Measurements from ENCODE around the gene HIVEP1. TPM values are rescaled to one million over a fixed set of nuclear protein-coding genes. Genes with fewer than 3 reads are reported as not detected.
A peak's percentile ranks its signal among the peaks of the same experiment; 100 is the strongest.

HIVEP1 gene
- total RNA-seq, 2 donors from 2014 or later = 27.2 to 33.3 TPM

DNA sequence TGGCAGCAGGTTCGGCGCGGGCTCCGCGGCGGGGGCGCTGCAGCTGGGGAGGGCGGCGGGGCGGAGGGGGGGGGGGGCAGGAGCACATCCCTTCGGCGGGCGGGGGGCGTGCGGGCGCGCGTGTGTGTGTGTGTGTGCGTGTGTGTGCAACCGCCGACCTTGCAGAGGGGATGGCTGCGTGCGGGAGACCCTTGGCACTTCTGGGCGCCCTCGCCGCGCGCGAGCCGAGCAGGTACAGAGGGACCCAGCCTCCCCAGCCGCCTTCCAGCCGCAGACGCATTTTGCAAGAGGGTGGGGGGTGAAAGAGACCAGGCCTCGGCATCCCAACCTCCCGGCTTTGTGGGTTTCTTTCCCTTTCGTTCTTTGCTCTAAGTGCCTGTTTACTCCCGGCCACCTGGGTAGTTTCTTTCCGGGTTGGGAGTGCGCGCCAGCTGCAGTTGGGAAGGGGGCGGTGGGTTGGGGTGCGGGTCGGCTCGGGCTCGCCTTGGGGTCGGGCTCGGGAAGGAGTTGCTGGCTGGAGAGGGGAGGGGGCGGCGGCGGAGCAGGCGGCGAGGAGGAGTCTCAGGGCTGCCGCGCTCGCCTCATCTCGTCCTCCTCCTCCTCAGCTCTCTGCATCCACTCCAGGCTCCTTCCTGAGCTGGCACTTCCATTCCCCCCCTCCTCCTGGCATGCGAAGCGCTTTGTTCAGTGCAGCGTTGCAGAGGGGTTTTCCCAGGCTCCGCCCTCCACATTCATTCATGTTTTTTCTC is 620 bp downstream of the HIVEP1 start:
- DNase-seq (peak; percentile 78 to 84), ATAC-seq (peak; percentile 21)
- intact Hi-C loops (cut with DNase I, micrococcal nuclease) = loop anchor here in 1 of 2 donors (5.0 kb wide), 1 partner anchor 240 kb away; no protein-coding TSS in a partner anchor

DNA sequence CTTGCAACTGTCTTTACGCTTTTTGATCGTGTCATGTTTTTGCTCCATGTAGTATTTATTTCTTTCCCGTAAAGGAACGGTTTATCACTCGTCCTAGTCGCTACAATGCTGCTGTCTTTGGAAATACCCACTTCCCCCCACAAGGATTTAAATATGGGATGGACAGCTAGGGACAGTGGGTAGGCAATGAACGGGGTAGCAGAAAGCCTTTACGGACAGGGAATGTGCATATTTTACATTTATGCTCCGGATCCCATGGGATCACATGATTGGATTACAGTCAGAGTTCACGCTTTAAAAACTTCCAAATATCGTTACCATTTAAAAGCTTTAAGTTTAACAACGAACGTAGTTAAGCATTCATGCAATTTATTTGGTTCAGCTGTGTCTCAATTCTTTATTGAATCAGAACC is 1.2 kb downstream of the HIVEP1 start:
- no peak for DNase-seq
- intact Hi-C loops (cut with DNase I, micrococcal nuclease) = loop anchor here in 1 of 2 donors (5.0 kb wide), 1 partner anchor 241 kb away; no protein-coding TSS in a partner anchor
- no peak for ATAC-seq

DNA sequence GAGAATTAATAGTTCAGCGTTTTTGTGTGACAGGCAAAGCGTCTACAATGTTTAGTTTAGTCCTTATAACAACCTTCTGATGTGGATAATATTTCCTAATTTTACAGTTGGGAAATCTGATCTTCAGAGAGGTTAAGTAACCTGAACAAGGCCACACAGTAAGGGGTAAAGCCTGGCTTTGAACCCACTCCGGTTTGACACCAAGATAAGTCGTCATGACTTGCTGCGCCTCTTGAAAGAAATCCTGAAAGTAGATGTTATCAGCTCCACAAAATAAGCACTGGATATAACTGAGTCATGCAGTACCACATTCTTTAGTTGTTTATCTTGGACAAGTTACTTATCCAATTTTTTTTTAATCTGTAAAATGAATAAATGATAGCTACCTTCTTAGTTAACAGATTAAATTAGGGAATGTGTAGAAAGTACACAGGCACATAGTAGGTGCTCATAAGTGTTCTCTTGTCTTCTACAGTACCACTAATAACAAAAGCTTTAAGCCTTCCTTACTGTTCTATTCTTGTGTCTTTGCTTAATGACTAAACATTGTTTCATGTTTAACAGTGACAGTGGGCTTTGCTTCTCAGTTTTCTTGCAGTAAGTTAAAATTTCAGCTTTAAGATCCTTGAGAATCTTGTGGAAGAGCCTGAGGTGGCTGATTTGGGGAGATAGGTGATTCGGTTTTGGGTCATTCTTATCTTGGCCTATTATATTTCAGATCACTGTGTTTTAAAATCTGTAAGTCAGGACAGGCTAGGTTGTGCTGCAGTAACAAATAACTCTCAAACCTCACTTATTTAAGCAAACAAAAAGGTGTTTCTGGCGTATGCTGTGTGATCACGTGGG is 2.1 kb downstream of the HIVEP1 start:
- ATAC-seq (no peak), DNase-seq (no peak)
- intact Hi-C loops (cut with DNase I, micrococcal nuclease) = loop anchor here in 1 of 2 donors (5.0 kb wide), 1 partner anchor 242 kb away; no protein-coding TSS in a partner anchor

DNA sequence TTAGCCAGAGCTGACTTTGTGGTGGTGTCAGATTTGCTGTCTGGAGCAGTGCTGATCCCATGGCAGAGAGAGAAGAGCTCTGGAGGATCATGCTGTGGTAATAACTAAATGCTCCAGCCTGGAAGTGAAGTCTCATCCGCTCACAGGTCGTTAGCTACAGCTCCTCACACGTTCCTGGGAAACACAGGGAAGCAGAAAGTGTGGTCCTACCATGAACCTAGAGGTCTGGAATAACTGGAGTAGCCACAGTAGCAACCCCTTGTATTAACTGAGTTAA is 2.7 kb downstream of the HIVEP1 start:
- intact Hi-C loops (cut with DNase I, micrococcal nuclease) = loop anchor here in 1 of 2 donors (5.0 kb wide), 1 partner anchor 243 kb away; no protein-coding TSS in a partner anchor
- DNase-seq = no peak
- no peak for ATAC-seq

DNA sequence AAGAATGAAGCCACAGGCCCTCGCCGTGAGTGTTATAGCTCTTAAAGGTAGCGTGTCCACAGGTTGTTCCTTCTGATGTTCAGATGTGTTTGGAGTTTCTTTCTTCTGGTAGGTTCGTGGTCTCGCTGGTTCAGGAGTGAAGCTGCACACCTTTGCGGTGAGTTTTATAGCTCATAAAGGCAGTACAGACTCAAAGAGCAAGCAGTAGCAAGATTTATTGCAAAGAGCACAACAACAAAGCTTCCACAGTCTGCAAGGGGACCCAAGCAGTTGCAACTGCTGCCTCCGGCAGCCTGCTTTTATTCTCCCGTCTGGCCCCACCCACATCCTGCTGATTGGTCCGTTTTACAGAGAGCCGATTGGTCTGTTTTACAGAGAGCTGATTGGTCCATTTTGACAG is 5.2 kb downstream of the HIVEP1 start:
- peak; percentile 61 for ATAC-seq
- DNase-seq = peak; percentile 56 to 65
- intact Hi-C loops (cut with DNase I, micrococcal nuclease) = no loop called here

DNA sequence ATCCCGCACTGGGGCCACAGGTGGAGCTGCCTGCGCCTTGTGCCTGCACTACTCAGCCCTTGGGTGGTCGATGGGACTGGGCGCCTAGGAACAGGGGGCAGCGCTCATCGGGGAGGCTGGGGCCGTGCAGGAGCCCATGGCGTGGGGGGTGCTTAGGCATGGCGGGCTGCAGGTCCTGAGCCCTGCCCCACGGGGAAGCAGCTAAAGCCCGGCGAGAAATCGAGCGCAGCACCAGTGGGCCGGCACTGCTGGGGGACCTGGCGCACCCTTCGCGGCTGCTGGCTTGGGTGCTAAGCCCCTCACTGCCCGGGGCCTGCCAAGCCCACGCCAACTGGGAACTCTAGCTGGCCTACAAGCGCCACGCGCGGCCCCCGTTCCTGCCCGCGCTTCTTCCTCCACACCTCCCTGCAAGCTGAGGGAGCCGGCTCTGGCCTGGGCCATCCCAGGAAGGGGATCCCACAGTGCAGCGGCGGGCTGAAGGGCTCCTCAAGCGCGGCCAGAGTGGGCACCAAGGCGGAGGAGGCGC is 5.8 kb downstream of the HIVEP1 start:
- intact Hi-C loops (cut with DNase I, micrococcal nuclease) = no loop called here
- no peak for ATAC-seq
- no peak for DNase-seq

DNA sequence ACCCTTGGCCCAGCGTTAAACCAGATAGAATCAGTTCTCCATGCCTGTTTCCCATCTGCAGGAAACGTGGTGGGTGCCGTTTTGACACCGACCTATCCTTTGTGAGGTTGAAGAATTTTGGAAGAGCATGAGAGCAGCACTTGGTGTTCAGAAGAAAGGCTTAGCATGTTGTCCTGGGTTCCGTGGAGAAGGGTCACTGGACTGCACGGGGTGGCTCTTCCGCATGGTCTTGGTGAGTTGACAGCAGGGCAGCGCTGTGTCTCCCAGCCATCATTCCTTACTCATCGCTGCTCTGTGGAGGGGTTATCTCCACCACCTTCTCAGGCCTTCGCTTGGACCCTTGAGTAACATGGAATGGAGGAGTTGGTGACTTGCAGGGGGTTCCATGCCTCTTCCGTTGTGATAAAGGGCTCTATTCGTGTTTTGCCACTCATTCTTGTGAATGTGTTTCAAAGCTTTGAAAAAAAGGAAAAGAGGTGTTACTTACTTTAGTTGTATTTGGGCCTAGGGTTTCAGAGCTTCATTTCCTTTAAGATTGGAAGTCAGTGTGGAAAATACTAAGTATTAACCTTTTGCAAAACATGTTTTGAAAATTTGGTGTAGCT is 8.2 kb downstream of the HIVEP1 start:
- DNase-seq = no peak
- ATAC-seq = no peak
- intact Hi-C loops (cut with DNase I, micrococcal nuclease) = no loop called here

DNA sequence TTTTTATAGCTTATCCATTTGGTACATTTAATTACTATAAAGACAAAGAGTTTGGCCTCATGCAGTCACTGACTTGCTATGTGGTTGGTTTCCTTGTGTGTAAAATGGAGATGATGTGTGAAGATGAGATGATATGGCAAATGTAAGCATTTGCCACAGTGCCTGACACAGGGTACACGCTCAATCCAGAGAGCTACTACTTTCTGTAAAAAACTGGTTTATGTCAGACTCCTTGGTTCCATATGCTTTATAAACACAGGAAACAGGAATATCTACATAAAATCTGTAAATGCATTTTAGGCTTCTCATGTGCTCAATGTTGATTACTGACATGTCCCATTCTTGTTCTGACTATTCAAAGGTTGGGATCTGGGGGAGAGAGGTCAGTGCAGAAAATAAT is 10.4 kb downstream of the HIVEP1 start:
- DNase-seq (no peak), ATAC-seq (no peak)
- intact Hi-C loops (cut with DNase I, micrococcal nuclease) = no loop called here

DNA sequence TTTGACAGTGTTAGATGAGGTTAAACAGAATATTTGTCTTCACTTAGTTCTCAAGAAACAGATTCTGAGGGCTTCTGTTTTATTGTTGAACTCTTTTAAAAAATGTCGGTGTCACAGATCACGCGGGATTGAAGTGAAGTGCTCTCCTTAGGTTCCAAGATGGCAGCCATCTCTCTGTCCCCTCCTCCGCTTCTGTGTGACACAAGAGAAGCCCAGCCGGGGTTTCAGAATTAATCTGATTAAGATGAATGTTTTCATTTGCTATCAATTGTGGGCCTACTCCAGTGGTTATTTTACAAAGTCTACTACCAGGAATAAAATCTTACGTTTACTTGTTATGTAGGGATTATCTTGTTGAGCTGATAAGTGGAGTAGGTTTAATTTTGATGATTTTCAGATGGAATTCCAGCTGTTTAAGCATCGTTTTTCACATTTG is 10.9 kb downstream of the HIVEP1 start:
- DNase-seq (no peak), ATAC-seq (no peak)
- intact Hi-C loops (cut with DNase I, micrococcal nuclease) = no loop called here

DNA sequence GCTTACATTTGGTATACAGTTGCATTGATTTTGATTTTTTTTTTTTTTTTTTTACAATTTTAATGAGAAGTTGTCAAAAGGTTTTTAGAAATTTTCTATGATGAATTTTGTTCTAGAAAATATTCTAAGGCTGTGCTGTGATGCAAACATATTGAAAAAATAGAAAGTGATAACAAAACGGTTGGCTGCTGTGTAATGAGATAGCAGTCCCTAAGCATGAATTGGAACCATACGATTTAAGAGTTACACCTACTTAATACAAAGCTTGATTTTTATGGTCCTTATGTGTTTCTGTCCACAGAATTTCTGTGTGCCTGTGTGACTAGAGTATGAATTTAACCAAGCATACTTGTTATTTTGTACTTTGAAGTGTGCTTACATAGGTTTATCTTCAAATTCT is 12.1 kb downstream of the HIVEP1 start:
- ATAC-seq = no peak
- intact Hi-C loops (cut with DNase I, micrococcal nuclease) = no loop called here
- no peak for DNase-seq

DNA sequence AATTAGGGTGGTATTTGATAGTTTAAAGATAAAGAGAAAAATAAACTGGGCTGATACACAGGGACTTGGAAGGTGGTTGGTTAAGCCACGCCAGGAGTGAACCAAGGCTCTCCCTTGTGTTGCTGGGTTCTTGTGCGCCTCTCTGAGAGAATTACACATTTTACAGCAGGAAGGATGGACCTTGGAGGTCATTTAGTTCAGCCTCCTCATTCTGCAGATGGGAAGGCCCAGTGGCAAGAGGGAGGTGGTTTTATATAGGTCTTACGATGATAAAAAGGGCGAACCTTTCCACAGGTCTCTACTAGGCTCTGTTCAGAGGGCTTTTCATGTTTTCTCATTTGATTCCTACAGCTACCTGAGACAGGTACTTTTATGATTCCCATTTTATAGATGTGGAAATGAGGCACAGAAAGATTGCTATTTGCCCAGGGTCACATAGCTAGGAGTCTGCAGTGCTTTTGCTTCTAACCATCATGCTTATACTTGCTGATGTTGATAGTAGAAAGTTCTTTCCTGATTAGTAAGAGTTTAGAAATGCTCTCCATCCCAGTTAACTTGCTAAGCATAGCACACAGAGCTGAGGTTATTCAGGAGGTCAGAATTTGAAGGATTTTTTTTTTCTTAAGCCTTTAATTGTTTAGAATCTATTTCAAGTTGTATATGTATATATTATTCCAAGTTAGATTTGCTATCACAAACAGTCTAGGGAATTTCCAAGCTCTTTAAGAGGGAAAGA is 12.8 kb downstream of the HIVEP1 start:
- intact Hi-C loops (cut with DNase I, micrococcal nuclease) = no loop called here
- peak; percentile 91 for ATAC-seq
- no peak for DNase-seq

DNA sequence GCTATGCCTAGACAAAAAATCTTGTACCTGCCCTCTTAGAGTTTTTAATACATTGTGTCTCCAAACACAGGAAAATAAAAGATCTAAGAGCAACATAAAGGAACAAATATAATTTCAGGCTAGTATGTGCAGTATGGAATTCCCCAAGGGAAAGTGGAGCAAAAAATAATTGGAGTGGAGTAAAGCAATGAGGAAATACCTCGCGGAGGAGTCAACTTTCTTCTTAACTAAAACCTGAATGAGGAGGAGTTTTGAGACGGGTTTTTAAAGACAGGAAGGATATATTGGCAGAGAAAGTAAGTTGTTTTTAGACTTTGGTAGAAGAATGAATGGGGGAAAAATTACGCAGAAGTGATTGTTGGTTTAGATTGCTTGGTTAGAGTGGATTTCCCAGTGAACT is 14.0 kb downstream of the HIVEP1 start:
- ATAC-seq = no peak
- intact Hi-C loops (cut with DNase I, micrococcal nuclease) = no loop called here

DNA sequence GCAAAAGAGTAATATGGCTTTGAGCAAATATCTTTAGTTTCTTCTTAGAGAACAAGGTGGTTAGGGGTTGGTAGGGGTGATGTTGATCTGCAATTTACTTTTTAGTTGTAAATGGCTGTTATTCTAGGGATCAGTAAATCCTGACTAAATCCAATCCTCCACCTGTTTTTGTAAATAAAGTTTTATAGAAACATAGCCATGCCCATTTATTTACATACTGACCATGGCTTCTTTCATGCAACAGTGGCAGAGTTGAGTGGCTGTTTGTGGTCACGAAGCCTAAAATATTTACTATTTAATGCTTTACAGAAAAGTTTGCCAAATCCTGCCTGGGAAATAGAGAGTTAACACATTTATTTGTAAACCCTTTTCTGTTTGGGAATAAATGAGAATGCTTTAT is 14.7 kb downstream of the HIVEP1 start:
- DNase-seq = no peak
- no peak for ATAC-seq
- intact Hi-C loops (cut with DNase I, micrococcal nuclease) = no loop called here

More for the DNA sequence above, 14.0 kb downstream of the HIVEP1 start:
- DNase-seq = no peak

DNA sequence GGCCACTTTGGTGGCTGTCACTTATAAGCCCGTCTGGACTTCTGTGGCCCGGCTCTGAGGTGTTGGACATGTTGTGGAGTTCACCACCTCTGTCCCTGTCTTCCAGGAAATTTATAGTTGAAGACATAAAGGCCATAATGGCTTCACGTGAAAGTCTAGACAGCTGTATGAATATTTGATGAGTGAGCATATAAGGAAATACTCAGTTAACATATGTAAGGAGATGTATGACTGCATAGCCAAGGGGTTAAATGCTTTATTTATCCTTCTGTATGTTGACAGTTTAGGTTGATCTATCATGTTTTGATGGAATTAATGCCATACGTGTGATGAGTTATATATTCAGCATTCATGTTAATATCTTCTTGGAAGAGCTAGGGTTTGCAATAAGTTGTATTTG is 16.1 kb downstream of the HIVEP1 start:
- no peak for DNase-seq
- intact Hi-C loops (cut with DNase I, micrococcal nuclease) = no loop called here
- peak; percentile 42 for ATAC-seq

DNA sequence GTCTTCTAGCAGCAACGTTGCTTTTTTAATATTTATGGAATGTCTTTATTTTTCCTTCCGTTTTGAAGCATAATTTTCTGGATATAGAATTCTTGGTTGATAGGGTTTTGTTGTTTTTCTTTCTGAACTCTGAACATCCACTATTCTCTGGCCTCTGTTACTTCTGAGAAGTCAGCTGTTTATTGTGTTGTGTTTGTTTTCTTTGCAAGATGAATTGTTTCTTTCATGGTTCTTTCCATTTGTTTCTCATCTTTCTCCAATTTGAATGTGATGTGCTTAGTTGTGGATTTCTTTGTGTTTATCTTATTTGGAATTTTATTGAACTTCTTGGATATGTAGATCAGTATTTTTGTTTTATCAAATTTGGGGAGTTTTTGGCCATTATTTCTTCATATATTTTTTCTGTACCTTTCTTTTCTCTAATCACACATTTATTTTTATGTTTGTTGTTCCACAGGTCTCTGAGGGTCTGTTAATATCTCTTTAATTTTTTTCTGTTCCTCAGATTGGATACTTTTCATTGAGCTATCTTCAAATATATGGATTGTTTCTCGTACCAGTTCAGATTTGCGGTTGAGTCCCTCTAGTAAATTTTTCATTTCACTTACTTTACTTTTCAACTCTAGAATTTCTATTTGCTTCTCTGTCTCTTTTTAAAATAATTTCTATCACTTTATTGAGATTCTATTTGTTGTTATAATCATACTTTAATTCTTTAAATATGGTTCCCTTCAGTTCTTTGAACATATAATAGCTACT is 18.0 kb downstream of the HIVEP1 start:
- DNase-seq = no peak
- intact Hi-C loops (cut with DNase I, micrococcal nuclease) = no loop called here
- no peak for ATAC-seq

DNA sequence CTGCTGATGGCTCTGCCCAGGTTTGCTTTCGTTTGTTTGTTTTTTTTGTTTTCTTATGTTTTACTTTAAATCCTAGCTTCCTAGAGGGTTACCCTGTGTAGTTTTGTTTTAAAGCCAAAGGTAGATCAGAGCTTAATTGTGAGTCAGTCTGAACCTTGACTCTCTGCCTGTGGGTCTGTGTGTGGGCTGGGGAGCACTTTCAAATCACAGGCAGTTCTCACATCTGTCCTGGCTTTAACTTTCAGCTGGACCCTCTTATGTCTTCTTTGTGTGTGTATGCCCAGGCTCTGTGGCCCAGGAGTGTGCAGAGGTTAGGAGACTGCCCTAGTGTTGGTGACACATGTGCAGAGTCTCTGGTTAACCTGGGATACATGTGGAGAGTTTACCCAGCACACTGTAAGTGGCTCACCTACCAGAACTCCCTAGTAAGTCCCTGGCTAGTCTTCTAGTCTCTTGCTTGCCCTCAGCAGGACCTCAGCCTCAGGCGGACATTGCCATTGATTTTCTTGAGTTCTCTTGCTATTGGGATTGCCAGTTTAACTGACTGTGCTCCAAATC is 19.0 kb downstream of the HIVEP1 start:
- no peak for DNase-seq

DNA sequence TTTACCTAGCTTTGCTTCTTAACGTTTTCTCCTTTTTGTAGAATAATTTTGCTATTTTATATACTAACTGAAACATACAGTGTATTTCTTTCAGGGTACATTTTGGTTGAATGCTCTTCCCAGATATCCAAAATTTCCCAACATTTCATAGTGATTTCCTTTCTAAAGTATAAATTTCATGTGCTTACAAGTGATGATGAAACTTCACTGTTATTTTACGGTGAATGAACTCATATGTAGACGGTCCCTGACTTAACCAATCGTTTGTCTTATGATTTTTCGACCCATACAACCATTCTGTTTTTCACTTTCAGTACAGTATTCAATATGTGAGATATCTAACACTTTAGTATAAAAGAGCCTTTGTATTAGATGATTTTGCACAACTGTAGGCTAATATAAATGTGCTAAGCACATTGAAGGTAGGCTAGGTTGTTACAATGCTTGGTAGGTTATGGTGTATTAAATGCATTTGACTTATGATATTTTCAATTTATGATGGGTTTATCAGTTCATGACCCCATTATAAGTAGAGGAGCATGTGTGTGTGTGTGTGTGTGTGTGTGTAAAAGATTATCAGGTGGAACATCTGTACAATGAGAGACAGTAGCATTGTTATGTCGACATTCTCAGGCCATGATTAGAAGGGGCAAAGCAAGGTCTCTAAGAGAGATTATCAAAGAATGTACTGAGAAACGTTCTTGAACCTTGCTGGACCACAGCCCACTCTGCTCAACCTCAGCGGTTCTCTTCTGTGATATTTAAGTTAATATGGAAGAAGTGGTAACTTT is 20.9 kb downstream of the HIVEP1 start:
- intact Hi-C loops (cut with DNase I, micrococcal nuclease) = no loop called here
- ATAC-seq (no peak), DNase-seq (no peak)

More for the DNA sequence above, 19.0 kb downstream of the HIVEP1 start:
- intact Hi-C loops (cut with DNase I, micrococcal nuclease) = no loop called here
- peak; percentile 16 for ATAC-seq

All from left colon (tissue), 2 donors.